KMS-11 (cell line): ENCODE results near the gene GAMT.

ENCODE experiments used
- H2AFZ ChIP-seq: fragments of 200-600 bp; sonication (generic); 2 replicates; pipeline ENCODE4 v1.6.1; 2016; ENCODE audit warnings: antibody characterized with exemption, mixed run types, low read depth
- H3K27ac ChIP-seq: fragments of 200-600 bp; sonication (generic); 2 replicates; pipeline ENCODE4 v1.6.1; 2016; ENCODE audit warnings: mild to moderate bottlenecking, mixed run types
- H3K27me3 ChIP-seq: fragments of 200-600 bp; sonication (generic); 2 replicates; pipeline ENCODE4 v1.6.1; 2017; ENCODE audit warnings: mild to moderate bottlenecking, low read depth, mixed run types, moderate library complexity; ENCODE audit not compliant: insufficient read depth
- H3K36me3 ChIP-seq: fragments of 200-600 bp; sonication (generic); 2 replicates; pipeline ENCODE4 v1.6.1; 2017; ENCODE audit warnings: mild to moderate bottlenecking, mixed run types; ENCODE audit not compliant: insufficient read depth
- H3K4me1 ChIP-seq: fragments of 200-600 bp; sonication (generic); 2 replicates; pipeline ENCODE4 v1.6.1; 2016; ENCODE audit warnings: mild to moderate bottlenecking, low read depth, mixed run types; ENCODE audit not compliant: poor library complexity, severe bottlenecking
- H3K4me2 ChIP-seq: fragments of 200-600 bp; sonication (generic); 2 replicates; pipeline ENCODE4 v1.7.0; 2016; ENCODE audit warnings: mild to moderate bottlenecking, mixed run types
- H3K4me3 ChIP-seq: fragments of 200-600 bp; sonication (generic); IDR thresholded peaks from 2 replicates; pipeline ENCODE4 v1.6.1; 2017; ENCODE audit warnings: low read depth, low read length, mixed read lengths; ENCODE audit not compliant: insufficient read depth
- H3K79me2 ChIP-seq: fragments of 200-600 bp; sonication (generic); 2 replicates; pipeline ENCODE4 v1.6.1; 2016; ENCODE audit warnings: low read depth, mixed run types; ENCODE audit not compliant: insufficient read depth
- H3K9ac ChIP-seq: fragments of 200-600 bp; sonication (generic); 2 replicates; pipeline ENCODE4 v1.6.1; 2016; ENCODE audit warnings: mild to moderate bottlenecking, mixed run types
- H4K20me1 ChIP-seq: fragments of 200-600 bp; sonication (generic); 2 replicates; pipeline ENCODE4 v1.6.1; 2016; ENCODE audit warnings: mild to moderate bottlenecking, mixed run types; ENCODE audit not compliant: insufficient read depth
- TF ChIP-seq, protein P1 (sequence below): fragments of 200-600 bp; sonication (generic); conservative IDR thresholded peaks from 2 replicates; pipeline ENCODE4 v1.6.1; 2017; ENCODE audit warnings: low read depth, mild to moderate bottlenecking, antibody characterized with exemption, low read length, moderate library complexity, mixed read lengths

GAMT gene

DNA sequence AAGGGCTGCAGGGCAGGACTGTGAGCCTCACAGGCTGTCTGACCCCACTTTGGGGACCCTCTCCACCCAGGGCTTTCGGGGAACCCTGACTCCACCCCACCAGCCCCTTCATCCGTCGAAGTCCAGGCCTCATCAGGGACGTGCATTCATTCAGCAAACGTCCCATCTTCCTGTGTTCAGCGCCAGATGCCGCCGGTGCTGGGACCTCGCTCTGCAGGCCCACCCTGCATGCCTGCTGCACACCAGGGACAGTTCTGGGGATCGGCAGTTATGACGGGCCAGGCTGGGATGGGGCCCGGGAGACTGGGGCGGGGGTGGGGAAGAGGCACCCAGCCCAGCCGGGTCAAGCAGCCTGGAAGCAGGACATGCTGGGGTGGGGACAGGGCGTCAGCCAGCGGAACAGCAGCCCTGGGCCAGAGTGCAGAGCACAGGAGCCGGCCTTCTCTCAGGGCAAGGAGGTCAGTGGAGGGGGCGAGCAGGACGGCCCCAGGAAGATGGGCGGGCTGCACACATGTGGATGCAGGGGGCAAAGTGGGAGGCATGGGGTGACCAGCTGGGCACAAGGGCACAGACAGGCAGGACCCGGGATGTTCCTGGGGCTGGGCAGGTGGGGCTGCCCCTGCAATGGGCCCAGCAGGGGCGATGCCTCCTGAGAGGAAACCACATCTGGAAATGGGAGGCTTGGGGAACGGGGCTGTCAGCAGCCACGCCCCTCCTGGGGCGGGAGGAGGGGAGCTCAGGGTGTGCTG is 5.1 kb downstream of the GAMT start:
- H3K9ac ChIP-seq: no peak overlapping the region
- H3K27me3 ChIP-seq: no peaks in the 10 kb centered on the region
- H3K79me2 ChIP-seq: no peaks in the 10 kb centered on the region
- H3K36me3 ChIP-seq: no peaks in the 10 kb centered on the region
- H2AFZ ChIP-seq: no peak overlapping the region
- no peak overlapping the region for H3K27ac ChIP-seq
- H3K4me2 ChIP-seq: no peak overlapping the region
- no peak overlapping the region for H3K4me3 ChIP-seq
- TF ChIP-seq, protein P1, sequence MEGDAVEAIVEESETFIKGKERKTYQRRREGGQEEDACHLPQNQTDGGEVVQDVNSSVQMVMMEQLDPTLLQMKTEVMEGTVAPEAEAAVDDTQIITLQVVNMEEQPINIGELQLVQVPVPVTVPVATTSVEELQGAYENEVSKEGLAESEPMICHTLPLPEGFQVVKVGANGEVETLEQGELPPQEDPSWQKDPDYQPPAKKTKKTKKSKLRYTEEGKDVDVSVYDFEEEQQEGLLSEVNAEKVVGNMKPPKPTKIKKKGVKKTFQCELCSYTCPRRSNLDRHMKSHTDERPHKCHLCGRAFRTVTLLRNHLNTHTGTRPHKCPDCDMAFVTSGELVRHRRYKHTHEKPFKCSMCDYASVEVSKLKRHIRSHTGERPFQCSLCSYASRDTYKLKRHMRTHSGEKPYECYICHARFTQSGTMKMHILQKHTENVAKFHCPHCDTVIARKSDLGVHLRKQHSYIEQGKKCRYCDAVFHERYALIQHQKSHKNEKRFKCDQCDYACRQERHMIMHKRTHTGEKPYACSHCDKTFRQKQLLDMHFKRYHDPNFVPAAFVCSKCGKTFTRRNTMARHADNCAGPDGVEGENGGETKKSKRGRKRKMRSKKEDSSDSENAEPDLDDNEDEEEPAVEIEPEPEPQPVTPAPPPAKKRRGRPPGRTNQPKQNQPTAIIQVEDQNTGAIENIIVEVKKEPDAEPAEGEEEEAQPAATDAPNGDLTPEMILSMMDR: no peak
- H4K20me1 ChIP-seq: no peaks in the 10 kb centered on the region
- H3K4me1 ChIP-seq: peaks cover 10% of the 10 kb centered on the region

DNA sequence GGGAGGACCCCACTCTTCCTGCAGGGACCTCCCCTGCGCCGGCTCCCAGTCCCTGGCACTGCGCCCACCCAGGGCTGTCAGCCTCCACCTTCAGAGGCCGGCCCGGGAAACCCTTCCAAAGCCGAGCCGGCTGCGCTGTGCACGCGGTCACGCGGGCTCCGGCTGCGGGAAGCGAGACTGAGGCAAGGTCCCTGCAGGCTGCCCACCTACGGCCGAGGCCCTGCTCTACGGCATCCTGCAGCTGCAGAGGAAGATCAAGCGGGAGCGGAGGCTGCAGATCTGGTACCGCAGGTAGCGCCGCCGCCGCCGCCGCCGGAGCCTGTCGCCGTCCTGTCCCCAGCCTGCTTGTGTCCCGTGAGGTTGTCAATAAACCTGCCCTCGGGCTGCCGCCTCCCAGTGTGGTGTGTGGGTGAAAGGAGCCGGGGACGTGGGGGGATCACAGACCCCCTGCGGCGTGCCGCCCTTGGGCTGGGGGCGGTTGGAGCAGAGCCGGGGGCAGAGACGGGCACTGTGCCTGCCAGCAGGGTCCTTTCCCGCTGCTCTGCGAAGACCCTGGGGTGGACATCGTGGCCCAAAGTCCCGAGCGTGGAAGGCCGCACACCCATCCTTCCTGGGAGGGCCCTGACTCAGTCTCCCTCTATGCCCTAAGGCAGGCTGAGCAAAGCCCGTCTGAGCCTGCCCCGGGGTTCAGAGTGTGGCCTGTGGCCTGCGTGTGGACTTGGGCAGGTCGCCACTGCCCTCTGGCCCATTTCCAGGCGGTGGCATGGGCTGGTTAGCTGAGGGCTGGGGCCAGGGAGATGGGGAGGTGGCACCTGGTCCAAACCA is 5.9 kb downstream of the GAMT start:
- Histone ChIP-seq H4K20me1 (no peaks in the 10 kb centered on the region), H3K36me3 (no peaks in the 10 kb centered on the region)
- TF ChIP-seq, protein P1: no peak

GRCh38 chr19:1394252-1395193 is 6.8 kb downstream of the GAMT start:
- Histone ChIP-seq H2AFZ (no peak overlapping the region), H4K20me1 (no peaks in the 10 kb centered on the region), H3K79me2 (no peaks in the 10 kb centered on the region), H3K4me1 (peaks cover 5% of the 10 kb centered on the region), H3K27me3 (no peaks in the 10 kb centered on the region), H3K4me2 (no peak overlapping the region), H3K9ac (no peak overlapping the region), H3K27ac (no peak overlapping the region), H3K36me3 (no peaks in the 10 kb centered on the region), H3K4me3 (no peak overlapping the region)
- TF ChIP-seq, protein P1: no peak

More for the DNA sequence above, 5.9 kb downstream of the GAMT start:
- Histone ChIP-seq H3K9ac (no peak overlapping the region), H3K4me1 (peaks cover 8% of the 10 kb centered on the region), H3K27ac (no peak overlapping the region), H2AFZ (no peak overlapping the region), H3K4me2 (no peak overlapping the region), H3K27me3 (no peaks in the 10 kb centered on the region), H3K4me3 (no peak overlapping the region), H3K79me2 (no peaks in the 10 kb centered on the region)

DNA sequence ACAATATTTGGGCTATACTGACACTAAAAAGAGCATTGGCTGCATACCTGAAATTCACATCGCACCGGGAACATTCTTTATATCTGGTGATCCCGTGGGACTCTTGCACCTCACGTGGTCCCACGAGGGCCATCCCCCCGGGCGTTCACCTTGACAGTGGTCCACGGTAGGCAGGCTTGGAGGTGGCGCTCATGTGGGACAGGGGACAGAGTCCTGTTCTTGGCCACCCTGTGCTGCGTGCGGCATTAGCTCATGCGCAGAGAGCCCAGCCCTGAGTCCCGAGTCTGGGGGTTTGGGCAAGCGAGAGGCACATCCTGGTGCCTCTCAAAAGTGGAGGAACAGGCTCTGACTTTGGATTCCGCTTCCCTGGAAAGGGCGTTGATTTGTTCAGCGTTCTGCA is 7.5 kb downstream of the GAMT start:
- Histone ChIP-seq H3K79me2 (no peaks in the 10 kb centered on the region), H3K36me3 (no peaks in the 10 kb centered on the region), H3K27ac (no peak overlapping the region), H3K4me3 (no peak overlapping the region), H3K9ac (no peak overlapping the region), H2AFZ (no peak overlapping the region), H4K20me1 (no peaks in the 10 kb centered on the region), H3K4me1 (peaks cover 5% of the 10 kb centered on the region), H3K27me3 (no peaks in the 10 kb centered on the region), H3K4me2 (no peak overlapping the region)
- TF ChIP-seq, protein P1: no peak
